B cell (primary cell): Measurements from ENCODE around the gene ELMO1. TPM values are rescaled to one million over a fixed set of nuclear protein-coding genes. Genes with fewer than 3 reads are reported as not detected.

ENCODE experiments used
- ATAC-seq: fragments of 200-7000 bp; cut with Tn5 transposase; one replicate; pipeline ENCODE4 v1.10.0; 2021; ENCODE audit warnings: low read depth, mild to moderate bottlenecking, moderate number of reproducible peaks, moderate library complexity
- CTCF ChIA-PET: fragments of 350-600 bp; sonication (Branson Sonifier 250); formaldehyde crosslinking; loops from one replicate; lab custom pipeline; 2021; ENCODE audit warnings: antibody characterized with exemption, inconsistent platforms; lab: Charles Lee
- POLR2A ChIA-PET: fragments of 350-600 bp; sonication (Branson Sonifier 250); formaldehyde crosslinking; loops from one replicate; lab custom pipeline; 2021; ENCODE audit warnings: antibody characterized with exemption; lab: Charles Lee
- DNase-seq: peaks from one replicate; pipeline ENCODE4 v3.0.0; 2013
- H2AFZ ChIP-seq: 2 replicates; pipeline ENCODE4 v1.6.1; 2012; ENCODE audit warnings: mild to moderate bottlenecking, low read depth, low read length; ENCODE audit not compliant: insufficient read depth, poor library complexity, severe bottlenecking
- H3K27ac ChIP-seq, 2 donors: 1 replicate in 1 of 2; 2 replicates in 1 of 2; pipeline ENCODE4 v1.5.1; 2012 to 2013; ENCODE audit warnings: low read length in 2 of 2, mild to moderate bottlenecking in 2 of 2, moderate library complexity in 1 of 2
- H3K27me3 ChIP-seq, 4 experiments: fragments of 200-600 bp in 1 of 4; sonication (generic) in 1 of 4; replicated peaks in 1 of 4; 1 replicate in 2 of 4; 2 replicates in 2 of 4; pipeline versions ENCODE4 v1.6.1 to v1.7.0; 2013 to 2016; ENCODE audit warnings: low read length in 3 of 4, mild to moderate bottlenecking in 2 of 4, mixed read lengths in 1 of 4, moderate library complexity in 1 of 4; ENCODE audit not compliant: insufficient read depth in 4 of 4, control insufficient read depth in 3 of 4; ENCODE audit errors: control extremely low read depth in 1 of 4
- H3K36me3 ChIP-seq, 2 experiments: replicated peaks in 1 of 2; 1 replicate in 1 of 2; 2 replicates in 1 of 2; pipeline versions ENCODE4 v1.6.1 to v1.7.1; 2013; ENCODE audit warnings: low read length in 1 of 2; ENCODE audit not compliant: insufficient read depth in 2 of 2, control insufficient read depth in 1 of 2; ENCODE audit errors: control extremely low read depth in 1 of 2, extremely low read depth in 1 of 2
- H3K4me1 ChIP-seq, 2 donors: fragments of 200-600 bp in 1 of 2; sonication (generic) in 1 of 2; 1 replicate in 1 of 2; 2 replicates in 1 of 2; pipeline versions ENCODE4 v1.5.1 to v1.6.1; 2013 to 2017; ENCODE audit warnings: low read length in 2 of 2; ENCODE audit not compliant: control insufficient read depth in 2 of 2, insufficient read depth in 2 of 2
- H3K4me2 ChIP-seq: replicated peaks from 2 replicates; pipeline ENCODE3; 2012; ENCODE audit warnings: mild to moderate bottlenecking, low read depth, low read length; ENCODE audit not compliant: poor library complexity, severe bottlenecking
- H3K4me3 ChIP-seq, 5 experiments: fragments of 200-600 bp in 1 of 5; sonication (generic) in 1 of 5; 1 replicate in 3 of 5; 2 replicates in 2 of 5; pipeline versions ENCODE4 v1.5.1 to v1.7.0; 2011 to 2016; ENCODE audit warnings: low read length in 4 of 5, mild to moderate bottlenecking in 4 of 5, low read depth in 2 of 5, control low read depth in 1 of 5, moderate library complexity in 1 of 5; ENCODE audit not compliant: insufficient read depth in 1 of 5; ENCODE audit errors: control extremely low read depth in 1 of 5, extremely low read depth in 1 of 5
- H3K79me2 ChIP-seq: fragments of 200-600 bp; sonication (generic); one replicate; pipeline ENCODE4 v1.6.0; 2016; ENCODE audit warnings: low read length; ENCODE audit not compliant: control insufficient read depth, insufficient read depth
- H3K9ac ChIP-seq: fragments of 200-600 bp; sonication (generic); 2 replicates; pipeline ENCODE4 v1.6.1; 2017; ENCODE audit warnings: mild to moderate bottlenecking, low read length, moderate library complexity
- H3K9me3 ChIP-seq, 3 donors: one replicate each; pipeline versions ENCODE4 v1.6.1 to v1.7.1; 2013; ENCODE audit warnings: low read length in 2 of 3; ENCODE audit not compliant: control insufficient read depth in 2 of 3, insufficient read depth in 1 of 3; ENCODE audit errors: control extremely low read depth in 1 of 3
- H4K20me1 ChIP-seq: 2 replicates; pipeline ENCODE4 v1.6.0; 2012; ENCODE audit warnings: mild to moderate bottlenecking, low read length; ENCODE audit not compliant: insufficient read depth, control insufficient read depth, poor library complexity, severe bottlenecking
- H3K27ac Mint-ChIP-seq: one replicate; pipeline ENCODE4 v1.8.0; 2021; ENCODE audit warnings: mixed read lengths
- H3K27me3 Mint-ChIP-seq: one replicate; pipeline ENCODE4 v1.8.0; 2021; ENCODE audit warnings: mixed read lengths
- H3K4me1 Mint-ChIP-seq: one replicate; pipeline ENCODE4 v1.8.0; 2021; ENCODE audit warnings: mixed read lengths
- H3K4me3 Mint-ChIP-seq: one replicate; pipeline ENCODE4 v1.8.0; 2021; ENCODE audit warnings: mixed read lengths
- H3K9me3 Mint-ChIP-seq: one replicate; pipeline ENCODE4 v1.8.0; 2022; ENCODE audit warnings: mixed read lengths; ENCODE audit not compliant: insufficient read depth
- CTCF ChIP-seq: fragments of 200-600 bp; IDR thresholded peaks from one replicate; pipeline ENCODE4 v1.8.0; 2022; ENCODE audit warnings: antibody characterized with exemption, mild to moderate bottlenecking
- EZH2 ChIP-seq: IDR thresholded peaks from 2 replicates; pipeline ENCODE4 v1.6.1; 2012; ENCODE audit warnings: borderline replicate concordance, low read depth, mild to moderate bottlenecking, moderate library complexity, low read length; ENCODE audit not compliant: insufficient read depth, poor library complexity, severe bottlenecking
- WGBS: methylation state at CpG from one replicate; pipeline ENCODE4 v1.1.5; 2013; ENCODE audit warnings: missing lambda C conversion rate; ENCODE audit not compliant: insufficient coverage; 5-methylcytosine and 5-hydroxymethylcytosine counted together
- intact Hi-C: fragments of 100-400 bp; cut with micrococcal nuclease; formaldehyde crosslinking; loops from one replicate; pipeline ENCODE4 v1.10.0; 2022
- polyA plus RNA-seq: library from polyadenylated mRNA; depleted of rRNA; stranded (reverse); fragments of >200 nt; gene quantifications from 2 replicates; pipeline ENCODE4 v1.2.3, GENCODE V29; 2012
- total RNA-seq, 2 donors: library from RNA; stranded (reverse); fragments of 120-200 nt in 1 of 2; gene quantifications; 1 replicate in 1 of 2; 2 replicates in 1 of 2; pipeline versions ENCODE4 v1.2.3 to v1.2.4, GENCODE V29; 2013 to 2022

The ELMO1 gene
- total and polyA plus RNA-seq, 2 donors (not counting 1 experiment from before 2014, with no cell fraction given): 44.7 to 177 TPM

GRCh38 chr7:36984041-36984521 lies 464.6 kb downstream of the ELMO1 start:
- H3K4me3 ChIP-seq: no peak overlapping the region
- CTCF ChIA-PET: interaction anchor here (0.7 to 5.8 kb wide), 5 partner anchors 11 to 216 kb away, joined by 3 to 34 read pairs (median 4); no protein-coding TSS in a partner anchor
- ATAC-seq (no peak), DNase-seq (no peak)
- Mint-ChIP-seq H3K27me3 (no peaks in the 10 kb centered on the region), H3K4me1 (peaks cover 37% of the 10 kb centered on the region), H3K9me3 (peaks cover 2% of the 10 kb centered on the region), H3K4me3 (no peak overlapping the region), H3K27ac (no peak overlapping the region)
- peaks cover 15 to 18% of the 10 kb centered on the region in 2 donors for H3K4me1 ChIP-seq
- no peak for TF ChIP-seq CTCF
- no peak for TF ChIP-seq EZH2
- H3K79me2 ChIP-seq: peaks cover 15% of the 10 kb centered on the region
- POLR2A ChIA-PET: no interaction called here
- H3K27ac ChIP-seq: no peak overlapping the region
- no peak overlapping the region for H3K4me2 ChIP-seq
- H4K20me1 ChIP-seq: peaks cover 74% of the 10 kb centered on the region
- H3K27me3 ChIP-seq: no peaks in the 10 kb centered on the region
- intact Hi-C loops: loop anchor here (10.0 kb wide), 1 partner anchor 499 kb away; no protein-coding TSS in a partner anchor
- H3K9me3 ChIP-seq: no peaks in the 10 kb centered on the region
- peaks cover 0 to 6% of the 10 kb centered on the region in 2 experiments for H3K36me3 ChIP-seq
- H3K9ac ChIP-seq: no peak overlapping the region
- WGBS: 55% methylated on average over 7 of the region's 9 CpGs
- no peak overlapping the region for H2AFZ ChIP-seq

GRCh38 chr7:36982766-36983165 lies 465.9 kb downstream of the ELMO1 start:
- Mint-ChIP-seq H3K27me3 (no peaks in the 10 kb centered on the region), H3K9me3 (peaks cover 2% of the 10 kb centered on the region), H3K4me3 (no peak overlapping the region), H3K27ac (no peak overlapping the region), H3K4me1 (peaks cover 34% of the 10 kb centered on the region)
- Histone ChIP-seq H3K9me3 (no peaks in the 10 kb centered on the region), H3K27ac (no peak overlapping the region), H3K36me3 (peaks cover 0 to 11% of the 10 kb centered on the region in 2 experiments), H3K9ac (no peak overlapping the region), H3K27me3 (no peaks in the 10 kb centered on the region), H4K20me1 (peaks cover 75% of the 10 kb centered on the region), H3K4me2 (no peak overlapping the region), H3K4me3 (no peak overlapping the region), H3K4me1 (peaks cover 15 to 18% of the 10 kb centered on the region in 2 donors), H3K79me2 (peaks cover 15% of the 10 kb centered on the region), H2AFZ (no peak overlapping the region)
- TF ChIP-seq CTCF (no peak), EZH2 (no peak)
- CTCF ChIA-PET: interaction anchor here (1.5 to 2.4 kb wide), 2 partner anchors 11 to 12 kb away, joined by 4 to 7 read pairs; no protein-coding TSS in a partner anchor
- POLR2A ChIA-PET: no interaction called here
- DNase-seq: no peak
- no peak for ATAC-seq
- intact Hi-C loops: loop anchor here (10.0 kb wide), 1 partner anchor 498 kb away; no protein-coding TSS in a partner anchor
- 88% methylated on average over 3 of the region's 3 CpGs for WGBS
